ENCODE measurements around the gene MTHFD2L.

Gene MTHFD2L

GRCh38 chr4:74291471-74291870, 133.6 kb downstream of the MTHFD2L start:
- H3K36me3 ChIP-seq (ENCODE audit: insufficient read depth, low read length) = no peaks in the 10 kb centered on the region
- H3K27me3 ChIP-seq (ENCODE audit: control insufficient read depth, insufficient read depth, low read length) = no peaks in the 10 kb centered on the region
- H3K4me3 ChIP-seq (ENCODE audit: low read length) = no peak overlapping the region
- H3K9me3 ChIP-seq (replicated peaks; ENCODE audit: low read length) = no peaks in the 10 kb centered on the region
- H3K4me2 ChIP-seq (ENCODE audit: low read length) = no peak overlapping the region
- H3K4me1 ChIP-seq (ENCODE audit: control insufficient read depth, insufficient read depth, low read length) = peaks cover 10% of the 10 kb centered on the region
- no peak overlapping the region for H3K9ac ChIP-seq (ENCODE audit: low read depth, low read length)

- H3K9me3 ChIP-seq (replicated peaks; ENCODE audit: low read length) = no peaks in the 10 kb centered on the region
- peaks cover 8% of the 10 kb centered on the region for H3K4me1 ChIP-seq (ENCODE audit: control insufficient read depth, insufficient read depth, low read length)
- no peak overlapping the region for H3K4me2 ChIP-seq (ENCODE audit: low read length)
- no peaks in the 10 kb centered on the region for H3K36me3 ChIP-seq (ENCODE audit: insufficient read depth, low read length)
- no peak overlapping the region for H3K4me3 ChIP-seq (ENCODE audit: low read length)
- H3K9ac ChIP-seq (ENCODE audit: low read depth, low read length) = no peak overlapping the region
- no peaks in the 10 kb centered on the region for H3K27me3 ChIP-seq (ENCODE audit: control insufficient read depth, insufficient read depth, low read length)
Observed at GRCh38 chr4:74292111-74292870, 134.4 kb downstream of the MTHFD2L start.

GRCh38 chr4:74293558-74293957, 135.6 kb downstream of the MTHFD2L start:
- no peak overlapping the region for H3K4me3 ChIP-seq (ENCODE audit: low read length)

GRCh38 chr4:74294681-74295080, 136.8 kb downstream of the MTHFD2L start:
- H3K9me3 ChIP-seq (replicated peaks; ENCODE audit: low read length) = no peaks in the 10 kb centered on the region

More at GRCh38 chr4:74293558-74293957, 135.6 kb downstream of the MTHFD2L start:
- Histone ChIP-seq H3K36me3 (ENCODE audit: insufficient read depth, low read length) (no peaks in the 10 kb centered on the region), H3K4me2 (ENCODE audit: low read length) (no peak overlapping the region), H3K27me3 (ENCODE audit: control insufficient read depth, insufficient read depth, low read length) (no peaks in the 10 kb centered on the region), H3K9me3 (replicated peaks; ENCODE audit: low read length) (no peaks in the 10 kb centered on the region), H3K4me1 (ENCODE audit: control insufficient read depth, insufficient read depth, low read length) (peaks cover 8% of the 10 kb centered on the region), H3K9ac (ENCODE audit: low read depth, low read length) (no peak overlapping the region)

GRCh38 chr4:74297539-74297938, 139.6 kb downstream of the MTHFD2L start:
- no peak overlapping the region for H3K4me3 ChIP-seq (ENCODE audit: low read length)
- H3K27me3 ChIP-seq (ENCODE audit: control insufficient read depth, insufficient read depth, low read length) = no peaks in the 10 kb centered on the region
- H3K4me2 ChIP-seq (ENCODE audit: low read length) = no peak overlapping the region
- no peaks in the 10 kb centered on the region for H3K36me3 ChIP-seq (ENCODE audit: insufficient read depth, low read length)
- H3K4me1 ChIP-seq (ENCODE audit: control insufficient read depth, insufficient read depth, low read length) = peaks cover 1% of the 10 kb centered on the region
- H3K9me3 ChIP-seq (replicated peaks; ENCODE audit: low read length) = no peaks in the 10 kb centered on the region
- H3K9ac ChIP-seq (ENCODE audit: low read depth, low read length) = no peak overlapping the region

More at GRCh38 chr4:74294681-74295080, 136.8 kb downstream of the MTHFD2L start:
- H3K36me3 ChIP-seq (ENCODE audit: insufficient read depth, low read length) = no peaks in the 10 kb centered on the region
- no peak overlapping the region for H3K4me3 ChIP-seq (ENCODE audit: low read length)
- no peak overlapping the region for H3K9ac ChIP-seq (ENCODE audit: low read depth, low read length)
- H3K27me3 ChIP-seq (ENCODE audit: control insufficient read depth, insufficient read depth, low read length) = no peaks in the 10 kb centered on the region
- peaks cover 8% of the 10 kb centered on the region for H3K4me1 ChIP-seq (ENCODE audit: control insufficient read depth, insufficient read depth, low read length)
- H3K4me2 ChIP-seq (ENCODE audit: low read length) = no peak overlapping the region

- no peak overlapping the region for H3K4me3 ChIP-seq (ENCODE audit: low read length)
- no peaks in the 10 kb centered on the region for H3K4me1 ChIP-seq (ENCODE audit: control insufficient read depth, insufficient read depth, low read length)
- no peaks in the 10 kb centered on the region for H3K9me3 ChIP-seq (replicated peaks; ENCODE audit: low read length)
- H3K9ac ChIP-seq (ENCODE audit: low read depth, low read length) = no peak overlapping the region
- H3K27me3 ChIP-seq (ENCODE audit: control insufficient read depth, insufficient read depth, low read length) = no peaks in the 10 kb centered on the region
- H3K36me3 ChIP-seq (ENCODE audit: insufficient read depth, low read length) = no peaks in the 10 kb centered on the region
- H3K4me2 ChIP-seq (ENCODE audit: low read length) = no peak overlapping the region
Observed at GRCh38 chr4:74304095-74304625, 146.2 kb downstream of the MTHFD2L start.

GRCh38 chr4:74305000-74305399, 147.1 kb downstream of the MTHFD2L start:
- H3K4me2 ChIP-seq (ENCODE audit: low read length) = no peak overlapping the region
- H3K9me3 ChIP-seq (replicated peaks; ENCODE audit: low read length) = no peaks in the 10 kb centered on the region
- no peaks in the 10 kb centered on the region for H3K27me3 ChIP-seq (ENCODE audit: control insufficient read depth, insufficient read depth, low read length)
- no peaks in the 10 kb centered on the region for H3K36me3 ChIP-seq (ENCODE audit: insufficient read depth, low read length)
- H3K4me1 ChIP-seq (ENCODE audit: control insufficient read depth, insufficient read depth, low read length) = no peaks in the 10 kb centered on the region
- no peak overlapping the region for H3K4me3 ChIP-seq (ENCODE audit: low read length)
- no peak overlapping the region for H3K9ac ChIP-seq (ENCODE audit: low read depth, low read length)

- H3K4me1 ChIP-seq (ENCODE audit: control insufficient read depth, insufficient read depth, low read length) = no peaks in the 10 kb centered on the region
- H3K9me3 ChIP-seq (replicated peaks; ENCODE audit: low read length) = no peaks in the 10 kb centered on the region
- H3K9ac ChIP-seq (ENCODE audit: low read depth, low read length) = no peak overlapping the region
- no peak overlapping the region for H3K4me3 ChIP-seq (ENCODE audit: low read length)
- H3K4me2 ChIP-seq (ENCODE audit: low read length) = no peak overlapping the region
- no peaks in the 10 kb centered on the region for H3K36me3 ChIP-seq (ENCODE audit: insufficient read depth, low read length)
- no peaks in the 10 kb centered on the region for H3K27me3 ChIP-seq (ENCODE audit: control insufficient read depth, insufficient read depth, low read length)
Observed at GRCh38 chr4:74307170-74307569, 149.3 kb downstream of the MTHFD2L start.

GRCh38 chr4:74308215-74308614, 150.3 kb downstream of the MTHFD2L start, which contains the start of gene EPGN:
EPGN (plus strand) TSS chr4:74308470; CDS start chr4:74308534, 64 bp downstream.
- Histone ChIP-seq H3K4me3 (ENCODE audit: low read length) (no peak within 1 kb of the TSS), H3K9ac (ENCODE audit: low read depth, low read length) (no peak within 1 kb of the TSS)

GRCh38 chr4:74309223-74309622, 151.3 kb downstream of the MTHFD2L start:
- Histone ChIP-seq H3K4me3 (ENCODE audit: low read length) (no peak overlapping the region), H3K9ac (ENCODE audit: low read depth, low read length) (no peak overlapping the region), H3K4me2 (ENCODE audit: low read length) (no peak overlapping the region), H3K27me3 (ENCODE audit: control insufficient read depth, insufficient read depth, low read length) (no peaks in the 10 kb centered on the region), H3K9me3 (replicated peaks; ENCODE audit: low read length) (no peaks in the 10 kb centered on the region), H3K4me1 (ENCODE audit: control insufficient read depth, insufficient read depth, low read length) (no peaks in the 10 kb centered on the region), H3K36me3 (ENCODE audit: insufficient read depth, low read length) (no peaks in the 10 kb centered on the region)

More at GRCh38 chr4:74308215-74308614, 150.3 kb downstream of the MTHFD2L start, which contains the start of gene EPGN:
- Histone ChIP-seq H3K36me3 (ENCODE audit: insufficient read depth, low read length) (no peaks in the 10 kb centered on the region), H3K4me2 (ENCODE audit: low read length) (no peak within 1 kb of the TSS), H3K4me1 (ENCODE audit: control insufficient read depth, insufficient read depth, low read length) (no peaks in the 10 kb centered on the region), H3K27me3 (ENCODE audit: control insufficient read depth, insufficient read depth, low read length) (no peaks in the 10 kb centered on the region), H3K9me3 (replicated peaks; ENCODE audit: low read length) (no peaks in the 10 kb centered on the region)

GRCh38 chr4:74311696-74312313, 153.9 kb downstream of the MTHFD2L start:
- H3K4me2 ChIP-seq (ENCODE audit: low read length) = no peak overlapping the region
- H3K4me3 ChIP-seq (ENCODE audit: low read length) = no peak overlapping the region
- no peaks in the 10 kb centered on the region for H3K4me1 ChIP-seq (ENCODE audit: control insufficient read depth, insufficient read depth, low read length)
- no peaks in the 10 kb centered on the region for H3K36me3 ChIP-seq (ENCODE audit: insufficient read depth, low read length)
- no peaks in the 10 kb centered on the region for H3K27me3 ChIP-seq (ENCODE audit: control insufficient read depth, insufficient read depth, low read length)
- no peaks in the 10 kb centered on the region for H3K9me3 ChIP-seq (replicated peaks; ENCODE audit: low read length)
- no peak overlapping the region for H3K9ac ChIP-seq (ENCODE audit: low read depth, low read length)
